Measurements from ENCODE around the gene TMEM120B.

- TF ChIP-seq CTCF (conservative IDR thresholded peaks at IDR 0.05; ENCODE audit: low read length) (no peak), EZH2phosphoT487 (IDR thresholded peaks at IDR 0.05; ENCODE audit: borderline replicate concordance, low read depth, low read length) (no peak)
These were observed 29.2 kb downstream of the TMEM120B start for GRCh38 chr12:121741743-121742142.

Data from OCI-LY7 (cell line).